ENCODE data around the gene SNTG2. TPM values are rescaled to one million over a fixed set of nuclear protein-coding genes. Genes with fewer than 3 reads are reported as not detected.
A peak's percentile ranks its signal among the peaks of the same experiment; 100 is the strongest.

The SNTG2 gene
- total and polyA plus RNA-seq, 11 donors: 0.19 to 3.2 (median 0.93) TPM

- Histone ChIP-seq H3K36me3 (no peaks in the 10 kb centered on the region), H3K9me3 (no peaks in the 10 kb centered on the region), H3K4me3 (no peak overlapping the region), H3K27ac (no peak overlapping the region), H3K4me1 (no peaks in the 10 kb centered on the region), H3K27me3 (no peaks in the 10 kb centered on the region)
- no peak for TF ChIP-seq CTCF (IDR thresholded peaks at IDR 0.05)
- TF ChIP-seq POLR2A (IDR thresholded peaks at IDR 0.05): no peak
- intact Hi-C loops (cut with DNase I): no loop called here
- 86 to 92% (median 88%) methylated on average over 17 of the region's 17 CpGs for WGBS, 4 donors
- no peak for ATAC-seq
- DNase-seq: no peak
These were observed 71.5 kb downstream of the SNTG2 start for GRCh38 chr2:1022178-1022577.

- ATAC-seq (peak in 1 of 4 donors; percentile 18), DNase-seq (no peak)
- H3K4me1 ChIP-seq: no peaks in the 10 kb centered on the region
- 52 to 72% (median 57%) methylated on average over 4 of the region's 4 CpGs for WGBS, 4 donors
- H3K9me3 ChIP-seq: no peaks in the 10 kb centered on the region
- H3K4me3 ChIP-seq: no peak overlapping the region
- intact Hi-C loops (cut with DNase I): no loop called here
- no peaks in the 10 kb centered on the region for H3K27me3 ChIP-seq
- no peaks in the 10 kb centered on the region for H3K36me3 ChIP-seq
- no peak overlapping the region for H3K27ac ChIP-seq
- no peak for TF ChIP-seq POLR2A (IDR thresholded peaks at IDR 0.05)
- TF ChIP-seq CTCF (IDR thresholded peaks at IDR 0.05): no peak
These were observed 74.3 kb downstream of the SNTG2 start for GRCh38 chr2:1024981-1025380.

- ATAC-seq (no peak), DNase-seq (no peak)
- intact Hi-C loops (cut with DNase I): no loop called here
- Histone ChIP-seq H3K4me1 (no peaks in the 10 kb centered on the region), H3K36me3 (no peaks in the 10 kb centered on the region), H3K27me3 (no peaks in the 10 kb centered on the region), H3K27ac (no peak overlapping the region), H3K9me3 (no peaks in the 10 kb centered on the region), H3K4me3 (no peak overlapping the region)
- no peak for TF ChIP-seq POLR2A (IDR thresholded peaks at IDR 0.05)
- no peak for TF ChIP-seq CTCF (IDR thresholded peaks at IDR 0.05)
- 51 to 83% (median 82%) methylated on average over 4 of the region's 4 CpGs for WGBS, 4 donors
These were observed 75.5 kb downstream of the SNTG2 start for GRCh38 chr2:1026141-1026540.

GRCh38 chr2:1028831-1029230 lies 78.2 kb downstream of the SNTG2 start:
- DNase-seq (no peak), ATAC-seq (no peak)
- Histone ChIP-seq H3K36me3 (no peaks in the 10 kb centered on the region), H3K4me3 (no peak overlapping the region), H3K9me3 (no peaks in the 10 kb centered on the region), H3K27me3 (no peaks in the 10 kb centered on the region), H3K4me1 (no peaks in the 10 kb centered on the region), H3K27ac (no peak overlapping the region)
- intact Hi-C loops (cut with DNase I): no loop called here
- 81 to 84% (median 83%) methylated on average over 8 of the region's 8 CpGs for WGBS, 4 donors
- no peak for TF ChIP-seq CTCF (IDR thresholded peaks at IDR 0.05)
- no peak for TF ChIP-seq POLR2A (IDR thresholded peaks at IDR 0.05)

All from heart left ventricle (tissue), 16 donors.